Kidney (tissue), 14 donors: ENCODE measurements around the gene ATP6V1G1. TPM values are rescaled to one million over a fixed set of nuclear protein-coding genes. Genes with fewer than 3 reads are reported as not detected.

ENCODE experiments used
- DNase-seq, 5 donors: peaks; one replicate each; pipeline ENCODE4 v3.0.0-alpha.2; 2013 to 2020
- FAIRE-seq: peaks from 2 replicates; lab custom pipeline; 2012; peaks lifted over from hg19 to GRCh38; lab: Jason Lieb, UNC
- H3K27ac ChIP-seq, 2 donors: one replicate each; pipeline ENCODE4 v1.7.0; 2013; ENCODE audit warnings: low read depth in 2 of 2, low read length in 2 of 2, inconsistent platforms in 1 of 2
- H3K27me3 ChIP-seq: one replicate; pipeline ENCODE4 v1.7.1; 2013; ENCODE audit warnings: low read length, inconsistent platforms; ENCODE audit not compliant: control insufficient read depth, insufficient read depth
- H3K36me3 ChIP-seq, 3 donors: one replicate each; pipeline versions ENCODE4 v1.7.0 to v1.7.1; 2013; ENCODE audit warnings: low read length in 3 of 3, control low read depth in 1 of 3, inconsistent platforms in 1 of 3; ENCODE audit not compliant: insufficient read depth in 3 of 3, control insufficient read depth in 2 of 3
- H3K4me1 ChIP-seq, 3 donors: one replicate each; pipeline versions ENCODE4 v1.7.0 to v1.7.1; 2013; ENCODE audit warnings: low read length in 3 of 3, inconsistent platforms in 1 of 3, low read depth in 1 of 3; ENCODE audit not compliant: control insufficient read depth in 2 of 3, insufficient read depth in 2 of 3
- H3K4me3 ChIP-seq, 3 donors: one replicate each; pipeline versions ENCODE4 v1.7.0 to v1.8.1; 2013; ENCODE audit warnings: low read length in 3 of 3, control low read depth in 1 of 3, inconsistent platforms in 1 of 3
- H3K9ac ChIP-seq, 3 donors: one replicate each; pipeline versions ENCODE4 v1.7.0 to v1.7.1; 2013; ENCODE audit warnings: low read length in 3 of 3, control low read depth in 1 of 3, inconsistent platforms in 1 of 3
- H3K9me3 ChIP-seq, 3 donors: one replicate each; pipeline versions ENCODE4 v1.7.0 to v1.7.1; 2013; ENCODE audit warnings: low read length in 3 of 3, control low read depth in 1 of 3, inconsistent platforms in 1 of 3; ENCODE audit not compliant: control insufficient read depth in 2 of 3, insufficient read depth in 1 of 3
- CTCF ChIP-seq: IDR thresholded peaks from 3 replicates; pipeline ENCODE4 v1.5.1; 2012; ENCODE audit warnings: mild to moderate bottlenecking, moderate library complexity, borderline replicate concordance; ENCODE audit not compliant: insufficient read depth; ENCODE audit errors: extremely low read depth
- intact Hi-C: fragments of 100-400 bp; cut with DNase I; formaldehyde crosslinking; loops from one replicate; pipeline ENCODE4 v1.11.1; 2022
- polyA plus RNA-seq: library from polyadenylated mRNA; stranded (reverse); fragments of 350-450 nt; fragmentation: Illumina TruSeq; extraction: RNeasy Lipid Tissue Mini Kit (QIAGEN cat#74804); gene quantifications from one replicate; pipeline ENCODE4 v1.2.3, GENCODE V29; 2014; ENCODE audit warnings: low read depth, low replicate concordance; ENCODE audit not compliant: insufficient read depth
- total RNA-seq: library from RNA; stranded (reverse); fragmentation: NEBNext Ultra II Directional; extraction: Animal tissue kit (Norgen Biotek cat#: 25700); gene quantifications from one replicate; pipeline ENCODE4 v1.2.1, GENCODE V29; 2021
- donor health status: control.
- donor health status: control.
- donor health status: control.
- donor health status: control.
- donor health status: control.
- donor health status: DM: yes; HTN: yes; CAD: no.
- donor health status: Normal renal cell carcinoma (clear cell type).

ATP6V1G1 gene
- total and polyA plus RNA-seq, 2 donors from 2014 or later: 103 to 215 TPM

- H3K36me3 ChIP-seq: no peaks in the 10 kb centered on the region
- H3K9ac ChIP-seq: no peak overlapping the region
- DNase-seq (peak in 3 of 5 donors; percentile 26 to 66 (median 60)), FAIRE-seq (no peak)
- no peaks in the 10 kb centered on the region for H3K27me3 ChIP-seq
- H3K4me3 ChIP-seq: no peak overlapping the region
- intact Hi-C loops: no loop called here
- no peaks in the 10 kb centered on the region for H3K9me3 ChIP-seq
- TF ChIP-seq CTCF: no peak
- no peak overlapping the region for H3K27ac ChIP-seq
- no peaks in the 10 kb centered on the region for H3K4me1 ChIP-seq
These were observed 27.6 kb upstream of the ATP6V1G1 start for GRCh38 chr9:114559830-114560513.

GRCh38 chr9:114560956-114561355 is 26.6 kb upstream of the ATP6V1G1 start:
- no peaks in the 10 kb centered on the region for H3K9me3 ChIP-seq
- no peaks in the 10 kb centered on the region for H3K27me3 ChIP-seq
- H3K27ac ChIP-seq: no peak overlapping the region
- intact Hi-C loops: no loop called here
- no peak overlapping the region for H3K9ac ChIP-seq
- no peaks in the 10 kb centered on the region for H3K4me1 ChIP-seq
- FAIRE-seq: no peak
- no peak for DNase-seq
- no peaks in the 10 kb centered on the region for H3K36me3 ChIP-seq
- no peak overlapping the region for H3K4me3 ChIP-seq
- no peak for TF ChIP-seq CTCF

GRCh38 chr9:114561771-114562170 is 25.8 kb upstream of the ATP6V1G1 start:
- Histone ChIP-seq H3K9ac (no peak overlapping the region), H3K27ac (no peak overlapping the region), H3K4me3 (no peak overlapping the region), H3K9me3 (no peaks in the 10 kb centered on the region), H3K36me3 (no peaks in the 10 kb centered on the region), H3K4me1 (no peaks in the 10 kb centered on the region), H3K27me3 (no peaks in the 10 kb centered on the region)
- no peak for TF ChIP-seq CTCF
- DNase-seq: no peak
- no peak for FAIRE-seq
- intact Hi-C loops: no loop called here
